Mesenchymal stem cell (in vitro differentiated cells and primary cell): Measurements from ENCODE around the gene R3HDM4.

Experiments
- DNase-seq: peaks from one replicate; pipeline ENCODE4 v3.0.0-alpha.2; 2013
- H2AFZ ChIP-seq: one replicate; pipeline ENCODE4 v1.6.1; 2013; ENCODE audit warnings: low read depth, mild to moderate bottlenecking, control low read depth, inconsistent platforms, low read length, moderate library complexity
- H2AK5ac ChIP-seq: 2 replicates; pipeline ENCODE4 v1.6.1; 2013; ENCODE audit warnings: low read length, moderate library complexity, mild to moderate bottlenecking, inconsistent platforms; ENCODE audit not compliant: severe bottlenecking
- H2BK120ac ChIP-seq: one replicate; pipeline ENCODE4 v1.6.1; 2013; ENCODE audit warnings: low read depth, mild to moderate bottlenecking, inconsistent platforms, low read length, moderate library complexity
- H2BK12ac ChIP-seq, 2 experiments: one replicate each; pipeline ENCODE4 v1.6.1; 2013; ENCODE audit warnings: inconsistent platforms in 2 of 2, low read length in 2 of 2, mild to moderate bottlenecking in 2 of 2, moderate library complexity in 2 of 2, control low read depth in 1 of 2
- H2BK15ac ChIP-seq: one replicate; pipeline ENCODE4 v1.6.1; 2013; ENCODE audit warnings: mild to moderate bottlenecking, low read depth, inconsistent platforms; ENCODE audit not compliant: poor library complexity, severe bottlenecking
- H2BK5ac ChIP-seq: 2 replicates; pipeline ENCODE4 v1.6.1; 2013; ENCODE audit warnings: low read depth, mild to moderate bottlenecking, low read length, control low read depth, inconsistent platforms; ENCODE audit not compliant: poor library complexity, severe bottlenecking
- H3K14ac ChIP-seq, 2 experiments: one replicate each; pipeline ENCODE4 v1.6.1; 2013; ENCODE audit warnings: inconsistent platforms in 2 of 2, low read length in 2 of 2, control low read depth in 1 of 2, mild to moderate bottlenecking in 1 of 2, moderate library complexity in 1 of 2
- H3K18ac ChIP-seq, 2 experiments: one replicate each; pipeline ENCODE4 v1.6.1; 2013; ENCODE audit warnings: inconsistent platforms in 2 of 2, low read length in 2 of 2, control low read depth in 1 of 2, low read depth in 1 of 2, mild to moderate bottlenecking in 1 of 2
- H3K23ac ChIP-seq, 2 experiments: one replicate each; pipeline ENCODE4 v1.6.1; 2013; ENCODE audit warnings: inconsistent platforms in 2 of 2, low read length in 2 of 2, mild to moderate bottlenecking in 2 of 2, moderate library complexity in 2 of 2, control low read depth in 1 of 2
- H3K27ac ChIP-seq: 2 replicates; pipeline ENCODE4 v1.5.1; 2013; ENCODE audit warnings: mild to moderate bottlenecking, moderate library complexity, low read length, control low read depth, inconsistent platforms; ENCODE audit not compliant: poor library complexity, severe bottlenecking
- H3K27me3 ChIP-seq, 2 experiments: 2 replicates each; pipeline versions ENCODE4 v1.6.1 to v1.7.0; 2013; ENCODE audit warnings: low read length in 2 of 2, mild to moderate bottlenecking in 2 of 2, moderate library complexity in 2 of 2, control low read depth in 1 of 2, inconsistent platforms in 1 of 2; ENCODE audit not compliant: control insufficient read depth in 1 of 2, insufficient read depth in 1 of 2
- H3K36me3 ChIP-seq, 2 experiments: 2 replicates each; pipeline versions ENCODE4 v1.6.1 to v1.7.0; 2013; ENCODE audit warnings: low read length in 2 of 2, control low read depth in 1 of 2, inconsistent platforms in 1 of 2, low read depth in 1 of 2, mild to moderate bottlenecking in 1 of 2; ENCODE audit not compliant: insufficient read depth in 2 of 2, control insufficient read depth in 1 of 2
- H3K4ac ChIP-seq, 2 experiments: one replicate each; pipeline ENCODE4 v1.6.1; 2013; ENCODE audit warnings: inconsistent platforms in 2 of 2, low read length in 2 of 2, mild to moderate bottlenecking in 2 of 2, moderate library complexity in 2 of 2, control low read depth in 1 of 2, low read depth in 1 of 2
- H3K4me1 ChIP-seq: 2 replicates; pipeline ENCODE4 v1.6.1; 2013; ENCODE audit warnings: low read depth, low read length, control low read depth; ENCODE audit not compliant: control insufficient read depth, insufficient read depth
- H3K4me2 ChIP-seq: 2 replicates; pipeline ENCODE4 v1.6.1; 2013; ENCODE audit warnings: low read length, mild to moderate bottlenecking, inconsistent platforms; ENCODE audit not compliant: poor library complexity, severe bottlenecking
- H3K4me3 ChIP-seq, 2 experiments: 2 replicates each; pipeline versions ENCODE4 v1.5.1 to v1.7.0; 2013; ENCODE audit warnings: low read length in 2 of 2, mild to moderate bottlenecking in 2 of 2, control low read depth in 1 of 2, low read depth in 1 of 2; ENCODE audit not compliant: insufficient read depth in 1 of 2
- H3K79me1 ChIP-seq: replicated peaks from 2 replicates; pipeline ENCODE4 v1.6.1; 2013; ENCODE audit warnings: mild to moderate bottlenecking, control low read depth, low read length, inconsistent platforms; ENCODE audit not compliant: poor library complexity, severe bottlenecking
- H3K9ac ChIP-seq: 2 replicates; pipeline ENCODE4 v1.7.0; 2013; ENCODE audit warnings: mild to moderate bottlenecking, low read length, moderate library complexity
- H3K9me3 ChIP-seq: 2 replicates; pipeline ENCODE4 v1.7.0; 2013; ENCODE audit warnings: mild to moderate bottlenecking, low read length; ENCODE audit not compliant: control insufficient read depth
- H4K8ac ChIP-seq: one replicate; pipeline ENCODE4 v1.6.1; 2013; ENCODE audit warnings: inconsistent platforms, mild to moderate bottlenecking, low read length, moderate library complexity
- H4K91ac ChIP-seq: one replicate; pipeline ENCODE4 v1.6.1; 2013; ENCODE audit warnings: mild to moderate bottlenecking, low read length, inconsistent platforms
- WGBS: methylation state at CpG from one replicate; pipeline ENCODE4 v1.1.7; 2013; ENCODE audit warnings: mixed read lengths; 5-methylcytosine and 5-hydroxymethylcytosine counted together

Gene R3HDM4

DNA sequence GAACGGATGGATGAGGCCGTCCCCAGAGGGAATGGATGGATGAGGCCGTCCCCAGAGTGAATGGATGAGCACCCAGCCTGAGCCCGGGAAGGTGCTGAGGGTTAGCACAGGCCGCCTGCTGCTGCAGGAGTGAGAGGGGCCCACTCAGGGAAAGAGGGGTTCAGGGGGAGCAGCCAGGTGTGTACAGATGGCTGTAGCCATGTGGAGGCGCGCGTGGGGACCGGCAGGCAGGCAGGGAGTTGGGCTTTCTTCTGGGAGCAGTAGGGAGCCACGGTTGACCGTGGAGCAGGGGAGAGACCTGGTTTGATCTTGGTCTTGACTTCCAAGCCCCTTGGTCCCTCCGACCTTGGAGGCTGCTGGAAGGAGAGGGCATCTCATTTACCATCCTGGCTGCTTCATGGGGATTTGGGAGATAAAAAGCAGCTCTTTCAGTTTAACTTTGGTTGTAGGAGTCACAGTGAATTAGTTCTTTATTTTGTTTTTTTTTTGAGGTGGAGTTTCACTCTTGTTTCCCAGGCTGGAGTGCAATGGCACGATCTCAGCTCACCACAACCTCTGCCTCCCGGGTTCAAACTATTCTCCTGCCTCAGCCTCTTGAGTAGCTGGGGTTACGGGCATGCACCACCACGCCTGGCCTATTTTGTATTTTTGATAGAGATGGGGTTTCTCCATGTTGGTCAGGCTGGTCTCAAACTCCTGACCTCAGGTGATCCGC lies 37.5 kb upstream of the R3HDM4 start:
- peaks cover 0 to 36% of the 10 kb centered on the region in 2 experiments for H3K36me3 ChIP-seq
- peak overlapping the region in 1 of 2 experiments; percentile 54 for H3K4ac ChIP-seq
- H4K91ac ChIP-seq, result peak overlapping the region; percentile 82
- H3K18ac ChIP-seq, result no peak overlapping the region
- no peaks in the 10 kb centered on the region for H3K79me1 ChIP-seq
- WGBS, result 93% methylated on average over 15 of the region's 17 CpGs
- no peaks in the 10 kb centered on the region for H3K9me3 ChIP-seq
- H2BK5ac ChIP-seq, result no peak overlapping the region
- H3K4me1 ChIP-seq, result peaks cover 75% of the 10 kb centered on the region
- H2BK15ac ChIP-seq, result no peak overlapping the region
- no peak overlapping the region for H3K14ac ChIP-seq
- H2BK120ac ChIP-seq, result no peak overlapping the region
- H3K4me2 ChIP-seq, result no peak overlapping the region
- H3K23ac ChIP-seq, result no peak overlapping the region
- peak overlapping the region; percentile 4 for H3K27ac ChIP-seq
- H3K27me3 ChIP-seq, result no peaks in the 10 kb centered on the region
- no peak for DNase-seq
- no peak overlapping the region for H3K4me3 ChIP-seq
- peak overlapping the region; percentile 30 for H4K8ac ChIP-seq
- peak overlapping the region; percentile 41 to 80 for H2BK12ac ChIP-seq
- H2AFZ ChIP-seq, result no peak overlapping the region
- H3K9ac ChIP-seq, result no peak overlapping the region
- peak overlapping the region; percentile 63 for H2AK5ac ChIP-seq

DNA sequence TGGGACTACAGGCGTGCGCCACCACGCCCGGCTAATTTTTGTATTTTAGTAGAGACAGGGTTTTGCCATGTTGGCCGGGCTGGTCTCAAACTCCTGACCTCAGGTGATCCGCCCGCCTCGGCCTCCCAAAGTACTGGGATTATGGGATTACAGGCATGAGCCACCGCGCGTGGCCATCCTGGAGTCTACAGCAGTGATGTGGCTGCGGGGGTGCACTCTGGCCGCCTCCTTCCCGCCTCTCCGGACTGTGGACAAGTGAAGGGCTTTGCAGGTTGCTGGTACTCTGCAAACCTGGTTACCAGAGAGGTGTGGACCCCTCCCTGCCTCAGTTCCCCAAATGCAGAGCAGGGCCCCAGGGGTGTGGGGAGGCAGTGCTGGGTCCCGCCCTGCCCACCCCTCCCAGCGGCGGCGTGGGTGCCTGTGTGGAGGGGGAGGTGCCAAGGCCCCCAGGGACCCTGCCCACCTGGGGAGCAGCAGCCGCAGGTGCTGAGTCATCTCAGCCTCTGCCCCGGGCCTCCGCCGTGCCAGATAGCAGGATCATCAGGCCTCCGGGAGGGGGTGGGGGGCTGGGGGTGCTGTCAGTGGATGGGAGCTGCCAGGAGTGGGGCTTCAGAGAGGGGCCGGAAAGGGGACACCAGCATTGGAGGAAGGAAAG lies 36.0 kb upstream of the R3HDM4 start:
- no peak overlapping the region for H2BK15ac ChIP-seq
- H4K91ac ChIP-seq, result no peak overlapping the region
- no peak overlapping the region for H2BK5ac ChIP-seq
- H3K4me2 ChIP-seq, result no peak overlapping the region
- H3K9me3 ChIP-seq, result no peaks in the 10 kb centered on the region
- H3K4me1 ChIP-seq, result peaks cover 72% of the 10 kb centered on the region
- H3K79me1 ChIP-seq, result no peaks in the 10 kb centered on the region
- H3K4ac ChIP-seq, result no peak overlapping the region
- no peak overlapping the region for H4K8ac ChIP-seq
- no peak overlapping the region for H3K14ac ChIP-seq
- no peak overlapping the region for H3K9ac ChIP-seq
- peaks cover 4 to 52% of the 10 kb centered on the region in 2 experiments for H3K36me3 ChIP-seq
- peak overlapping the region; percentile 39 for H2AK5ac ChIP-seq
- no peak overlapping the region for H3K23ac ChIP-seq
- no peak overlapping the region for H3K4me3 ChIP-seq
- no peak for DNase-seq
- WGBS, result 94% methylated on average over 22 of the region's 25 CpGs
- H2BK12ac ChIP-seq, result no peak overlapping the region
- H3K27ac ChIP-seq, result no peak overlapping the region
- no peak overlapping the region for H3K18ac ChIP-seq
- no peaks in the 10 kb centered on the region for H3K27me3 ChIP-seq
- no peak overlapping the region for H2AFZ ChIP-seq
- no peak overlapping the region for H2BK120ac ChIP-seq

DNA sequence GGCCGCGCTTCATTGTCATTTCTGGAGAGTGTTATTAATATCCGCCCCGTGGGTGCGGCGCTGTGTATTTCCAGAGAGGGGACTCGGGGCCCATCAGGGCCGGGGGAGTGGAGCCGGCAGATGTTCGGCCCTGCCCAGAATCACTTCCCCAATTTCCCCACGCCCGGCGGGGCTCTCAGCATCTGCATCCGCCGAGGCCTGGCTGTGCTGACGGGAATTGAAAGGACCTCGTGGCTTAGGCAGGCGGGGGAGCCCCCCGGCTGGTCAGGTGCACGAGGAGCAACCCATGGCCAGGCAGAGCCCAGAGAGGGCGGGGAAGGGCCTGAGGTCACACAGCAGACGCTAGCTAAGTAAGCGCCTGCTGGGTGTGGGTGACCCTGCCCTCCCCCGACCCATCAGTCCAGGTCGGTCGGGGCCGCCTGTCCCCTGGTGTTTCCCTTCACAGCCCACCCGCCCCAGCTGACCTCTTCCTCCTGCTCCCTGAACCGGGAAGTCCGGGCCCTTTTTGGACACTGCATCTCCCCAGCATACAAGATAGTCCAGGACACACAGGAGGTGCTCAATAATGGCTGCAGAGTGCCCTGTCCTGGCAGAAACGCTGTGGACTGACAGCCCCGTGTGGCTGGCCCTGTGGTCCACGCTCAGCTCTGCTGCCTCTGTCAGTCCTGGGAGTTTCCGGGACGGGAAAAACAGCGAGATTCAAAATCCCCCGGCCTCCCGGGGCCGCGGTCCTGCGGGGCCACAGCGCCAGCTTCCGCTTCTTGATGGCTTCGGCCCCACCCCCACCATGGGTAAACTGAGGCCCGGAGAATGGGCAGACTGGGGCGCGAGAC lies 34.9 kb upstream of the R3HDM4 start:
- no peak for DNase-seq
- Histone ChIP-seq H3K4me2 (no peak overlapping the region), H4K91ac (no peak overlapping the region), H3K79me1 (no peaks in the 10 kb centered on the region), H3K4me1 (peaks cover 63% of the 10 kb centered on the region), H3K9me3 (no peaks in the 10 kb centered on the region), H3K36me3 (peaks cover 8 to 62% of the 10 kb centered on the region in 2 experiments), H2BK12ac (peak overlapping the region in 1 of 2 experiments; percentile 40), H3K4me3 (no peak overlapping the region), H2AFZ (no peak overlapping the region), H4K8ac (no peak overlapping the region), H3K27me3 (no peaks in the 10 kb centered on the region), H2BK120ac (no peak overlapping the region), H3K27ac (no peak overlapping the region), H3K18ac (no peak overlapping the region), H3K4ac (no peak overlapping the region), H3K14ac (no peak overlapping the region), H2AK5ac (no peak overlapping the region), H3K23ac (no peak overlapping the region), H2BK5ac (no peak overlapping the region), H2BK15ac (no peak overlapping the region), H3K9ac (no peak overlapping the region)
- 91% methylated on average over 45 of the region's 47 CpGs for WGBS
